GM21737 (cell line): Measurements from ENCODE around the gene SLC30A9.

ENCODE experiments used
- ATAC-seq: cut with Tn5 transposase; IDR thresholded peaks from one replicate; pipeline ENCODE4 v1.9.1; 2021; ENCODE audit warnings: mild to moderate bottlenecking, moderate library complexity; ENCODE audit not compliant: unreplicated experiment

The SLC30A9 gene

GRCh38 chr4:42132099-42132498, 141.8 kb downstream of the SLC30A9 start:
- ATAC-seq = no peak

GRCh38 chr4:42133006-42133405, 142.7 kb downstream of the SLC30A9 start:
- ATAC-seq = no peak

DNA sequence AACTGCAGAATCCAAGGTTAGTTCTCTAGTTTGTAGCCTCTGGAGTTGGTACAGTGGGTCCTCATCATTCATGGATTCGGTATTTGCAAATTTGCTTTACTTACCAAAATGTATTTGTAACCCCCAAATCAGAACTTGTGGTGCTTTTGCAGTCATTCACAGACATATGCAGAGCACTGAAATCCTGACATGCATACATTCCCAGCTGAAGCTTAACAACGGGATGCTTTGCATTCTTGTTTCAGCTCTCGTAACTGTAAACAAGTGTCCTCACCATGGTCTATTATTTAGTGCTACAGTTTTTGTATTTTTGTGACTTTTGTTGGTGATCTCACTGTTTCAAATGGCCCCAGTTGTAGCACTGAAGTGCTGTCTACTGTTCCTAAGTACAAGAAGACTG, 146.0 kb downstream of the SLC30A9 start:
- no peak for ATAC-seq
